H1 (cell line): ENCODE measurements around the gene MKRN2OS.
"Not testable (repeated sequence)": the region's sequence is repeated elsewhere in the genome, so short reads cannot be mapped to it uniquely, and the experiment has no call there.

Source experiments
- CBX5 ChIP-seq: fragments of 300-800, 300-1000 bp; sonication (generic); IDR thresholded peaks from 2 replicates; pipeline ENCODE4 v1.7.1; 2016; ENCODE audit warnings: antibody characterized with exemption, low read length, low read depth
- CTBP2 ChIP-seq: IDR thresholded peaks from 2 replicates; pipeline ENCODE4 v1.7.0; 2011; ENCODE audit warnings: borderline replicate concordance, mild to moderate bottlenecking, moderate library complexity, mixed read lengths, low read length; ENCODE audit not compliant: insufficient read depth, insufficient read length
- EZH2 ChIP-seq: fragments of 200-600 bp; sonication (generic); IDR thresholded peaks from 2 replicates; pipeline ENCODE4 v1.7.1; 2012; ENCODE audit warnings: low read depth, mild to moderate bottlenecking, moderate library complexity, low read length, inconsistent platforms; ENCODE audit not compliant: severe bottlenecking
- GTF2F1 ChIP-seq: IDR thresholded peaks from 2 replicates; pipeline ENCODE4 v1.6.1; 2012; ENCODE audit warnings: low read depth, low read length, improper control_type of control experiment, borderline replicate concordance
- KDM1A ChIP-seq: fragments of 200-600, 300-600 bp; sonication (generic); IDR thresholded peaks from 2 replicates; pipeline ENCODE4 v1.7.1; 2016; ENCODE audit warnings: mild to moderate bottlenecking, low read length, borderline replicate concordance
- KDM5A ChIP-seq: fragments of 200-600 bp; IDR thresholded peaks from 2 replicates; pipeline ENCODE4 v1.7.1; 2012; ENCODE audit warnings: mild to moderate bottlenecking, low read length, inconsistent platforms, mixed read lengths
- POLR2A ChIP-seq, 2 experiments: IDR thresholded peaks; 1 replicate in 1 of 2; 2 replicates in 1 of 2; pipeline ENCODE4 v1.6.1; 2011; ENCODE audit warnings: low read depth in 2 of 2, low read length in 2 of 2, mild to moderate bottlenecking in 2 of 2; ENCODE audit errors: control extremely low read depth in 1 of 2
- RAD21 ChIP-seq, 2 experiments: IDR thresholded peaks in 1 of 2; conservative IDR thresholded peaks in 1 of 2; 2 replicates each; pipeline ENCODE4 v1.6.1; 2011; ENCODE audit warnings: low read depth in 2 of 2, low read length in 2 of 2, improper control_type of control experiment in 1 of 2, inconsistent platforms in 1 of 2, mild to moderate bottlenecking in 1 of 2, moderate library complexity in 1 of 2
- USF2 ChIP-seq: IDR thresholded peaks from 2 replicates; pipeline ENCODE4 v1.6.1; 2011; ENCODE audit warnings: low read length, improper control_type of control experiment
- YY1 ChIP-seq: IDR thresholded peaks from 2 replicates; pipeline ENCODE4 v1.6.1; 2011; ENCODE audit warnings: low read depth, mild to moderate bottlenecking, low read length
- TF ChIP-seq, protein P1 (sequence below), 3 experiments: IDR thresholded peaks; 1 replicate in 2 of 3; 2 replicates in 1 of 3; pipeline versions ENCODE4 v1.5.1 to v1.6.1; 2011; ENCODE audit warnings: low read length in 3 of 3, mild to moderate bottlenecking in 3 of 3, inconsistent platforms in 2 of 3, low read depth in 1 of 3, moderate library complexity in 1 of 3; ENCODE audit not compliant: insufficient read depth in 1 of 3; ENCODE audit errors: control extremely low read depth in 1 of 3

DNA sequence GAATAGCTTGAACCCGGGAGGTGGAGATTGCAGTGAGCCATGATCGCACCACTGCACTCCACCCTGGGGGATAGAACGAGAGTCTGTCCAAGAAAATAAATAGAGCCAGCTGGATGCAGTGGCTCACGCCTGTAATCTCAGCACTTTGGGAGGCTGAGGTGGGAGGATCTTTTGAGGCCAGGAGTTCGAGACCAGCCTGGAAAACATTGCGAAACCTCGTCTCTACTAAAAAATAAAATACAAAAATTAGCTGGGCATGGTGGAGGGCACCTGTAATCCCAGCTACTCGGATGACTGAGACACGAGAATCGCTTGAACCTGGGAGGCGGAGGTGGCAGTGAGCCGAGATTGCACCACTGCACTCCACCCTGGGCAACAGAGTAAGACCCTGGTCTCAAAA, 1.8 kb downstream of the MKRN2OS start:
- TF ChIP-seq, protein P1, sequence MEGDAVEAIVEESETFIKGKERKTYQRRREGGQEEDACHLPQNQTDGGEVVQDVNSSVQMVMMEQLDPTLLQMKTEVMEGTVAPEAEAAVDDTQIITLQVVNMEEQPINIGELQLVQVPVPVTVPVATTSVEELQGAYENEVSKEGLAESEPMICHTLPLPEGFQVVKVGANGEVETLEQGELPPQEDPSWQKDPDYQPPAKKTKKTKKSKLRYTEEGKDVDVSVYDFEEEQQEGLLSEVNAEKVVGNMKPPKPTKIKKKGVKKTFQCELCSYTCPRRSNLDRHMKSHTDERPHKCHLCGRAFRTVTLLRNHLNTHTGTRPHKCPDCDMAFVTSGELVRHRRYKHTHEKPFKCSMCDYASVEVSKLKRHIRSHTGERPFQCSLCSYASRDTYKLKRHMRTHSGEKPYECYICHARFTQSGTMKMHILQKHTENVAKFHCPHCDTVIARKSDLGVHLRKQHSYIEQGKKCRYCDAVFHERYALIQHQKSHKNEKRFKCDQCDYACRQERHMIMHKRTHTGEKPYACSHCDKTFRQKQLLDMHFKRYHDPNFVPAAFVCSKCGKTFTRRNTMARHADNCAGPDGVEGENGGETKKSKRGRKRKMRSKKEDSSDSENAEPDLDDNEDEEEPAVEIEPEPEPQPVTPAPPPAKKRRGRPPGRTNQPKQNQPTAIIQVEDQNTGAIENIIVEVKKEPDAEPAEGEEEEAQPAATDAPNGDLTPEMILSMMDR (IDR thresholded peaks at IDR 0.05; ENCODE audit: control extremely low read depth in 1 of 3, insufficient read depth in 1 of 3, low read depth in 1 of 3, low read length in 3 of 3): not testable (repeated sequence)
- TF ChIP-seq YY1; CTBP2; GTF2F1; EZH2; RAD21 (IDR thresholded peaks at IDR 0.05 in 1 of 2, conservative IDR thresholded peaks at IDR 0.05 in 1 of 2; ENCODE audit: low read depth in 2 of 2, low read length in 2 of 2); KDM5A; KDM1A; USF2; POLR2A (IDR thresholded peaks at IDR 0.05; ENCODE audit: control extremely low read depth in 1 of 2, low read depth in 2 of 2, low read length in 2 of 2); CBX5: not testable (repeated sequence)
